NCI-H748 (cell line): ENCODE measurements around the gene TERF2IP.

Experiments
- DNase-seq: peaks from one replicate; lab custom pipeline; 2025; ENCODE audit not compliant: unreplicated experiment; lab: John Stamatoyannopoulos, UW

The TERF2IP gene

GRCh38 chr16:75647492-75648264 is at the start of gene TERF2IP, which contains the start of gene KARS1:
Gene TERF2IP (plus strand): TSS chr16:75647773. CDS start chr16:75647883, 110 bp downstream.
Gene KARS1 (minus strand): TSS chr16:75647665. CDS start chr16:75647639, 26 bp downstream.
- peak; percentile 89 for DNase-seq

- no peak for DNase-seq
Measured at GRCh38 chr16:75599452-75600277, 47.9 kb upstream of the TERF2IP start.

GRCh38 chr16:75603241-75603640 is 44.3 kb upstream of the TERF2IP start:
- no peak for DNase-seq

GRCh38 chr16:75606507-75606906 is 41.1 kb upstream of the TERF2IP start:
- DNase-seq = no peak

GRCh38 chr16:75614066-75614897 is 33.3 kb upstream of the TERF2IP start:
- no peak for DNase-seq

GRCh38 chr16:75615619-75616018 is 32.0 kb upstream of the TERF2IP start:
- no peak for DNase-seq

- no peak for DNase-seq
Measured at GRCh38 chr16:75616521-75617010, 31.0 kb upstream of the TERF2IP start.

GRCh38 chr16:75617121-75617520 is 30.5 kb upstream of the TERF2IP start:
- DNase-seq = no peak

- no peak for DNase-seq
Measured at GRCh38 chr16:75618780-75619179, 28.8 kb upstream of the TERF2IP start.

GRCh38 chr16:75620326-75621169 is 27.0 kb upstream of the TERF2IP start:
- no peak for DNase-seq

GRCh38 chr16:75621170-75621477 is 26.4 kb upstream of the TERF2IP start:
- peak; percentile 26 for DNase-seq

- DNase-seq = peak; percentile 97
Measured at GRCh38 chr16:75622761-75623605, 24.6 kb upstream of the TERF2IP start, which contains the start of gene ADAT1. Gene ADAT1 (minus strand): TSS chr16:75623281. CDS start chr16:75620799, 2,482 bp downstream.

GRCh38 chr16:75624921-75625334 is 22.6 kb upstream of the TERF2IP start:
- no peak for DNase-seq

GRCh38 chr16:75626806-75627205 is 20.8 kb upstream of the TERF2IP start:
- DNase-seq = no peak

- DNase-seq = no peak
Measured at GRCh38 chr16:75627851-75628250, 19.7 kb upstream of the TERF2IP start.

- no peak for DNase-seq
Measured at GRCh38 chr16:75628351-75628750, 19.2 kb upstream of the TERF2IP start.

GRCh38 chr16:75629132-75629531 is 18.4 kb upstream of the TERF2IP start:
- no peak for DNase-seq

GRCh38 chr16:75630052-75630451 is 17.5 kb upstream of the TERF2IP start:
- DNase-seq = no peak

- peak; percentile 93 for DNase-seq
Measured at GRCh38 chr16:75632857-75633256, 14.7 kb upstream of the TERF2IP start.
